NB4 (cell line): Measurements from ENCODE around the gene POP4.

Experiments
- DNase-seq: peaks from one replicate; pipeline ENCODE4 v3.0.0; 2010; ENCODE audit warnings: low read depth
- H3K4me3 ChIP-seq: one replicate; pipeline ENCODE4 v1.5.1; 2011; ENCODE audit warnings: mild to moderate bottlenecking, low read depth, low read length, moderate library complexity
- CTCF ChIP-seq: IDR thresholded peaks from one replicate; pipeline ENCODE4 v1.5.1; 2012; ENCODE audit warnings: low read depth, low read length
- MAX ChIP-seq: IDR thresholded peaks from 2 replicates; pipeline ENCODE4 v1.6.1; 2011; ENCODE audit warnings: low read depth, low read length
- MYC ChIP-seq: IDR thresholded peaks from 2 replicates; pipeline ENCODE4 v1.6.1; 2011; ENCODE audit warnings: low read depth, low read length
- POLR2A ChIP-seq: IDR thresholded peaks from 2 replicates; pipeline ENCODE4 v1.6.1; 2011; ENCODE audit warnings: mild to moderate bottlenecking; ENCODE audit not compliant: insufficient read length; ENCODE audit errors: extremely low read depth

POP4 gene

DNA sequence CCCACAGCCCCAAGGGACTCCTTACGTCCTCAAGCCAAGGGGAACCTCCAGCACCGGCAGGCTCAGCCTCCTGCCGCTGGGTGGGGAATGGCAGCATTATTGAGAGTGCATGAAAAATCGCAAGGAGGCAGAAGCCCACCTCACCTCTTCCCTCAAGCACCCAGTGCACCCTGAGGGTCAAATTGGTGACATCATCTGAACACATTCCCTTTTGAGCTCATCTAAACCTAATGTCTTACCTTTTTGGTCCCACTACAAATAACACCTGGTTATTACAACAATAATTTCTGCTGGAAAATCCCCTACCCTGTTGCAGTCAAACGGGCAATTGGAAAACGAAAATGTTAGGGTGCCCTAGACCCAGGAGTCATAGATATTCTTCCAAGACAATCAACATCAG, 12.2 kb upstream of the POP4 start:
- DNase-seq, result no peak

DNA sequence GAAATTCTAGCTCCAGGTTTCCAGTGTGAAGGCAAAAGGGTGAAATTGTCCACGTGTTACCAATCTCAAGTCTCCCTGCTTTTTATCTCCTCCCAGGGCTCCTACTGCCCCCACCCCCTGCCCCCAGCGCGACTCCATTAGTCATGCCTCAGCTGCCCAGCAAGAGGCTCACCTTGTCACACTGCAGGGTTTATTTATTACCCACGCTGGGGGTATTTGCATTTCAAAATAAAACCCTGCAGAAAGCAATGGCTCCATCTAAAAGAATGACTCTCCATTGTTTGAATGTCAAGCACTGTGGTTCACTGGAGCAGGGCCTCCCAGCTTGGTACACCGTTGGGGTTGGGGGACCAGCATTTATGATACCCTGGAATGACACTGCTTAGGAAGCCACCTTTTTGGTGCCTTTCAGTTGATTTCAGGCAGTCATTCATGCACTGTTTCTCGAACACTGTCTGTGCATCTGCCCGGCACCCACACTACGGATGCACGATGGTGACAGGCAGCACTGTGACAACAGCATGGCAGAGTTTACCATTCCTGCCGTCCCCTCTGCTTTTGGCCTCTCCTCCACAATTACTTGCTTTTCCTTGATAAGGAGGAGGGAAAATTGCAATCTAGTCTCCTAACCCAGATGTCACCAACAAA, 9.9 kb upstream of the POP4 start:
- no peak overlapping the region for H3K4me3 ChIP-seq
- no peak for DNase-seq
- TF ChIP-seq MAX (no peak), MYC (no peak), POLR2A (no peak), CTCF (no peak)

More for the DNA sequence above, 12.2 kb upstream of the POP4 start:
- no peak overlapping the region for H3K4me3 ChIP-seq
- no peak for TF ChIP-seq MAX
- TF ChIP-seq POLR2A, result no peak
- TF ChIP-seq CTCF, result no peak
- TF ChIP-seq MYC, result no peak

- peak; percentile 5 for DNase-seq
- no peak overlapping the region for H3K4me3 ChIP-seq
- no peak for TF ChIP-seq CTCF
- no peak for TF ChIP-seq MAX
- no peak for TF ChIP-seq MYC
- TF ChIP-seq POLR2A, result no peak
Measured at GRCh38 chr19:29596885-29597525, 9.1 kb upstream of the POP4 start.

DNA sequence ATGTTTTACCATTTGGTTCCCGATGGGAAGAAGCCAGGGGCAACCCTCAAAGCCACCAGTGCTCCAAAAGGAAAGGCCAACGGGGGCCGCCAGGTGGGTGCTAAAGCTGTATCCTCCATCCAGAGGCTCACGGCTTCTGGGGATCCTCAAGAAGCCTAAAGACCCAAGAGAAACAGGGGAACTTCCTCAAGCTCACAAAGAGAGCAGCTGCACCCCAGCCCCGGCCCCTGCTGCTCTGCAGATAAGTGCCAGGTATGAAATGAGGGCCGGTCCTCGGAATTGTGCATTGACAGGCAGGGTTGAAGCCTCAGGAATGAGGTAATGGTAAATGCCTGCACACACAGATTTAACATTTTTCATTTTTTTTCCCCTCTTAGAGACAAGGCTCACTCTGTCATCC, 8.0 kb upstream of the POP4 start:
- DNase-seq, result no peak
- no peak overlapping the region for H3K4me3 ChIP-seq
- no peak for TF ChIP-seq POLR2A
- no peak for TF ChIP-seq CTCF
- no peak for TF ChIP-seq MYC

DNA sequence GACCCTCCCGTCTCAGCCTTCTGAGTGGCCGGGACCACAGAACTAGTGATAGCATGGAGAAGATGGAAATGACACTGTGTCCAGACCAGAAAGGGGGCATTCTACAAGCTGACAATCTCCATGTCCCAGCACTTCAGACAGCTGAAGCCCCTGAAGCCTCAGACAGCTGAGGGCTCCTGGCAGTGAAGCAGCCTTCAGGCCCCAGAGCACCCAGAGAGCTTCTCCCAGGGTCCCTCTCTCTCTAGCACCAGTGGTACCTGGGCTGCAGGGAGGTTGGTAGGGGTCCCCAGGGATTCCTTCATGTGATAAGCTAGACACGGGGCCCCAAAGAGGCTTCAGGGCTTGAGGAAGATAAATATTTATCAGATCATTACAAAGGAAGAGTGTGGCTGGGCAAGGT, 7.6 kb upstream of the POP4 start:
- no peak overlapping the region for H3K4me3 ChIP-seq
- TF ChIP-seq CTCF (no peak), POLR2A (no peak), MYC (no peak)
- DNase-seq, result no peak

GRCh38 chr19:29603308-29603707, 2.8 kb upstream of the POP4 start:
- H3K4me3 ChIP-seq, result no peak overlapping the region
- TF ChIP-seq MYC, result no peak
- no peak for TF ChIP-seq POLR2A
- TF ChIP-seq MAX, result no peak
- no peak for TF ChIP-seq CTCF
- no peak for DNase-seq
